DMS114 treated with DMSO at 0.1 percent for 48 hours (cell line): ENCODE measurements around the gene ACTN4.

Experiments used
- DNase-seq: peaks from one replicate; lab custom pipeline; 2025; ENCODE audit not compliant: unreplicated experiment; lab: John Stamatoyannopoulos, UW

Gene ACTN4

DNA sequence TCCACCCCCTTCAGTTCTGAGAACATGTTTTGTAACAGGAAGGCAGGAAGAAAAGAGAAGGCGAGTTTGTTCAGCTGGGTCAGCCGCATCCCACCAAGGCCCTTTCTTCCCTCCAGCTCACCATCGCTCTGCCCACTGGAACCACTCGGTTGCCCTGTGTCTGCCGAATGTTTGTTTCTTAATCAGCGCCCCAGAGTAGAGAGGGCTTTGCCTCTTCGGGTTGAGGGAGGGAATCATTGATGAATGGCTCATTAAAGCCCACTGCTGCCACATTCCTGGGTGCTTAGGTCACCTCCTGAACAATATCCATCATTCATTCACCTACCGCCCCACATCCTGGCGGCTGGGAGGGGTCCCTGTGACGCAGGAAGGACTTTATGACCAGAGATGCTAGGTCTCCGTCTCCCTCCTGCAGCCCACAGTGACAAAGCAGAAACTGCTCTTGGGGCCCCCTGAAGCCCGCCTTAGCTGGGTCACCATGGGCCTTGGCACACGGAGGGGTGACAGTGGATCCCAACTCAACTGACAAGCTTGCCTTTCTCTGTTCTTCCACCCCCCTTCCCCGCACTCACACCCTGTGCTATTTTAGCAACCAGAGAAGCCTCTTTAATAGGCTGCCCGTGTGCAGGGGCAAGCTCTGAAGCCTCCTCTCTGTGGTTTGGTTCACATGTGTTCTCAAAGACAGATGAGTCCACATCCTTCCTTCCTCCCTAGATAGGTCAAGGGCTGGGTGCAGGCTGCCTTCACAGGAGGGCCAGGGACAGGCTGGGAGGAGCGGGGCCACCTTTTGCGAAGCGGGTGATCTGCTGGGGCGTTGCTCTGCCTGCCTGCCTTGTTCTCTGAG, 46.2 kb downstream of the ACTN4 start:
- no peak for DNase-seq

DNA sequence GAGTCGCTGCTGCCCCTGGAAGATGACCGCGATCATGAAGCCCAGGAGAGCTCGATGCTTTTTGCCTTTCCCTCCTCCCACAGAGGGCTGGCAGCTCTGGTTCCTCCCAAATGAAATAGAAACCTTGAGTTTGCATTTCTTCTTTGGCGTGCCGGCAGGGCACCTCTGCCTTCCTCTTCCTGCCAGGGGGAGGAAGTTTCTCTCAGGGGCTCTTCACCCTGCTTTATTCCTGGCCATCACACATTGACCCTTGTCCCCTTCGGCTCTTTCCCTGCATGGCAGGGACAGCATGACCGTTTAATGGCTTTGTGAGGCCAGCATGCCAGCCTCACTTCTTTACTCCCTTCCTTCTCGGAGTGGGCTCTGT, 47.9 kb downstream of the ACTN4 start:
- no peak for DNase-seq

DNA sequence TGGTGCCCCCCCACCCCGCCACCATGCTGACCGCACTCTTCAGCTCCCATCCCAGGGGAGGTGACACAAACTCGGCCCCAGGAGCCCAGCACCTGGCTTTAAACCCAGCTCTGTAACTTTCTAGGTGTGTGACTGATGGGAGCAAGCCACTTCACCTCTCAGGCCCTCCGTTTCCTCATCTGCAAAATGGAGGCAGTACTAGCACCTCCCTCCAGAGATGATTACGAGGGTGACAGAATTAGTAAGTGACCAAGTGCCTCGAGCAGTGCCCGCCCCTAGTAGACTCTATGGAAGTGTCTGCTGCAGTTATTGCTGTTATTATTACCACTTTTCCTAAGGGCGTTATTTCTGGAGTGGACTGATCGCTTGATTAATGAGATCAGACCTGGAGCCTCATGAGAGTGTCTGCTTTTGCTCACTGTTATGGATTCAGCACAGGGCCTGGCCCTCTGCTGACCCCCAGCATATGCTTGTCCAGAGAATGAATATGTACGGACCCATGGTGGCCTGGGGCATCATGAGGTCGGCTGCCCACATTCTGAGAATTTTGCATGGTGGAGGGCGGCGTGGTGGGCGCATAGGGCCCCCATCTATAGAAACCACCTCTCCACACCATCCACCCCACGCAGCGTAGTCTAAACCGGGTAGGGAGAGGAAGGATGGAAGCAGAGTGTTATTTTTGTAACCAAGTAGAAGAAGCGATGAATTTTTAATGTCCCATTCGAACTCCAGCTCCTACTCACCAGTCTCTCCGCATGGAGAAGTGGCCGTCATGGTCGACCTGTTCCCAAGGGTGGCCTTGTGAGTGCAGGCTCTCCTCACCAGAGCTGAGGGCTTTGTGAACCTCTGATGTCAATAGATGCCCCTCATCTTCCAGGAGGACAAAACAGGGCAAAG, 48.6 kb downstream of the ACTN4 start:
- DNase-seq, result no peak

GRCh38 chr19:38696729-38697055, 49.2 kb downstream of the ACTN4 start:
- DNase-seq, result no peak

GRCh38 chr19:38697197-38697596, 49.7 kb downstream of the ACTN4 start:
- no peak for DNase-seq

DNA sequence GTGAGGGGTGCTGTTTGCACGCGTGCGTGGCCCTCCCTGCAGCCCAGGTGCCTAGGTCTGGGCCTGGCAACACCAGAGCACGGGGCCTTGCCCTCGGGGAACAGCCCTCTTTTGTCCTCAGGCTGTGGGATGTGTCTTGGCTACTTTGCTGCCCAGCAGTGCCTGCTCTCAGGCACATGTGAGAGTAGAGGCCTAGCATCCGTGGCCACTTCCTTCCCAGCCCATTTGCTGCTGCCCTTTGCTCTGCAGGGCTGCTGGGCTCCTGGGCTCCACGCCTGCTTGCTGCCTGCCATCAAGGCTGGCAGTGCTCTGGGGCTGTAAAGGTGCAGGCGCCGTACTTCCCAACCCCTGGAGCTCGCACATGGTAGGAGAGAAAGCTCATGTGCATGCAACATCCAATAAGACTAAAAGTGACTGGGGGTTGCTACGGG, 50.2 kb downstream of the ACTN4 start:
- no peak for DNase-seq

- no peak for DNase-seq
Observed at GRCh38 chr19:38698225-38699026, 51.0 kb downstream of the ACTN4 start.

GRCh38 chr19:38699027-38699346, 51.5 kb downstream of the ACTN4 start:
- DNase-seq, result no peak

- DNase-seq, result no peak
Observed at GRCh38 chr19:38699647-38700349, 52.3 kb downstream of the ACTN4 start.

- DNase-seq, result no peak
Observed at GRCh38 chr19:38700350-38700901, 53.0 kb downstream of the ACTN4 start.

GRCh38 chr19:38700902-38701454, 53.5 kb downstream of the ACTN4 start:
- DNase-seq, result no peak

DNA sequence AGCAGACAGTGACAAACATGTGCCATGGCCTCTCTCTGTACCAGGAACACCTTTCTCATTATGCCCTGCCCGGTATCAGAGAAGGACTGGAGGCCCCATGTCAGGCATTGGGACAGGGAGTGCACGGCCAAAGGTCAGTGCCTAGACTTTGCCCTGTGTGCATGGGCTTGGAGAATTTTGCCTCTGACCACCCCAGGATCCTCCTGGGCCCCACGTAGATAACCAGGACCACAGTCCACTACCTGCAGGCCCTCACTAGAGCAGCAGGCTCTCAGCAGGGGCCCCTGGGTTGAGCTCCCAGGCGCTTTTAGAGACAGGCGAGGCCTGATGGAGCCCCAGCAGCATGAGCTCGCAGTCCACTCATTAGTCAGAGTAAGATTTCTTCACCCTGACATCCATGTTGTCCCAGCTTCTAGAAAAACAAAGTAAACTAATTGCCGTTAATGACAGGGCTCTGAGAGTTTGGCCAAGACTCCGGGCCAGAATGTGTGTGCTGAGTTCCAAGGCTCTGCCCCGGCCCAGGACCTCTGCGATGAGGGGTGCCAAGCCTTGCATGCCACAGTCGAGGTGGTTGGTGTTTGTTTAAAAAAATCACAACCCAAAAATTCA, 54.1 kb downstream of the ACTN4 start:
- no peak for DNase-seq

- no peak for DNase-seq
Observed at GRCh38 chr19:38702278-38702677, 54.8 kb downstream of the ACTN4 start.

GRCh38 chr19:38703509-38703908, 56.1 kb downstream of the ACTN4 start:
- no peak for DNase-seq

GRCh38 chr19:38704488-38705026, 57.1 kb downstream of the ACTN4 start:
- DNase-seq, result no peak

GRCh38 chr19:38705197-38706019, 58.0 kb downstream of the ACTN4 start:
- no peak for DNase-seq

GRCh38 chr19:38706792-38707511, 59.5 kb downstream of the ACTN4 start:
- no peak for DNase-seq

DNA sequence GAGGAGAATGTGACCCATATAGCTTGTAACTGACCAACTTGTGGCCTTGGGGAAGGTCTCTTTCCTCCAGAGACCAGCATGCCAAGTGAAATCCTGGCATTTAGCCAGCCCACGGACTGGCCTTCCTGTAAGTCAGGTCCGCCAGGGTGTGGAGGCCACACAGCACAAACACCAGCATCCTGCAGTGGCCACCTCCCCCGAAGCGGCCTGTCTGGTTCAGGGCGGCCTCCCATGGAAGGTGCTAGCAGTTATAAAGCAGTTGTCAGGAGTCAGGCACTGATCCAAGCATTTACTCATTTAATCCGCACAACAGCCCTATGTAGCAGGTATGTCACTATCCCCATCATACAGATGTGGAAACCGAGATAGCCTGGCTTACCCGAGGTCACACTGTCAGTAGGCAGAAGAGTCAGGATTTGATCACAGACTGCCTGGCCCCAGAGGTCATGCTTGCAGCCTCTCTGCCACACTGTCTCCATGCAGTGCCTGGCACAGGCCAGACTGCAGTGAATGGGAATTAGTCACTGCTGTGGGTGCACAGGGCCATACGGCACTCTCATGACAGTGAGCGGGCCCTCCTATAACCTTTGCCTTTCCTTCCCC, 60.2 kb downstream of the ACTN4 start:
- DNase-seq, result no peak
